K562 (cell line): ENCODE results near the gene TRIM62. TPM values are rescaled to one million over a fixed set of nuclear protein-coding genes. Genes with fewer than 3 reads are reported as not detected.

Experiments
- ATAC-seq: fragments of 200-7000 bp; cut with Tn5 transposase; 3 replicates; pipeline ENCODE4 v1.9.1; 2020; ENCODE audit warnings: moderate library complexity
- BruUV-seq: library from RNA; stranded (reverse); fragments of 400-500 nt; replicated peaks from 2 replicates; lab custom pipeline; 2021; lab: Mats Ljungman, UMichigan
- CTCF ChIA-PET: fragments of 300-600 bp; formaldehyde crosslinking; extraction: SDS; loops from one replicate; lab custom pipeline; 2021; ENCODE audit warnings: low intra/inter-chr PET ratio; lab: Yijun Ruan, JAX
- POLR2A ChIA-PET: fragments of 300-600, 350-650 bp; sonication (Branson Sonifier 250); formaldehyde crosslinking; extraction: SDS; loops from one replicate; lab custom pipeline; 2021; ENCODE audit warnings: antibody characterized with exemption, inconsistent platforms; lab: Yijun Ruan, JAX
- DNase-seq, 4 experiments: peaks; one replicate each; pipeline versions ENCODE4 v3.0.0 to v3.0.0-alpha.2; 2011 to 2018; ENCODE audit warnings: low spot score in 3 of 4, mixed read lengths in 3 of 4; ENCODE audit errors: extremely low read depth in 1 of 4
- FAIRE-seq: peaks from 2 replicates; lab custom pipeline; 2011; peaks lifted over from hg19 to GRCh38; lab: Jason Lieb, UNC
- H2AFZ ChIP-seq: 2 replicates; pipeline ENCODE4 v1.6.0; 2011; ENCODE audit warnings: low read depth, low read length, control low read depth, inconsistent platforms
- H3K27ac ChIP-seq: fragments of 200-600 bp; 3 replicates; pipeline ENCODE4 v1.8.0; 2011; ENCODE audit warnings: low read depth, mild to moderate bottlenecking, control low read depth, inconsistent platforms, low read length, moderate library complexity, mixed read lengths; ENCODE audit errors: extremely low read depth
- H3K27me3 ChIP-seq, 2 experiments: fragments of 300-600 bp in 1 of 2; 2 replicates in 1 of 2; 3 replicates in 1 of 2; pipeline versions ENCODE4 v1.6.0 to v1.8.0; 2011; ENCODE audit warnings: inconsistent platforms in 2 of 2, low read length in 2 of 2, mild to moderate bottlenecking in 1 of 2, mixed read lengths in 1 of 2, moderate library complexity in 1 of 2; ENCODE audit not compliant: control insufficient read depth in 2 of 2, insufficient read depth in 2 of 2
- H3K36me3 ChIP-seq: fragments of 300-600 bp; 3 replicates; pipeline ENCODE4 v1.8.0; 2011; ENCODE audit warnings: mild to moderate bottlenecking, low read length, inconsistent platforms; ENCODE audit not compliant: control insufficient read depth, insufficient read depth
- H3K4me1 ChIP-seq, 2 experiments: fragments of 200-600 bp in 1 of 2; replicated peaks in 1 of 2; 2 replicates in 1 of 2; 3 replicates in 1 of 2; pipeline versions ENCODE4 v1.5.1 to v1.8.0; 2011; ENCODE audit warnings: inconsistent platforms in 2 of 2, low read length in 2 of 2, mild to moderate bottlenecking in 1 of 2, mixed read lengths in 1 of 2, moderate library complexity in 1 of 2; ENCODE audit not compliant: control insufficient read depth in 2 of 2, insufficient read depth in 2 of 2
- H3K4me2 ChIP-seq: 2 replicates; pipeline ENCODE4 v1.6.1; 2011; ENCODE audit warnings: low read length, control low read depth, inconsistent platforms, mixed read lengths; ENCODE audit not compliant: insufficient read depth
- H3K4me3 ChIP-seq: fragments of 200-600 bp; sonication (generic), shearing (Covaris generic); 2 replicates; pipeline ENCODE4 v1.5.1; 2016; ENCODE audit warnings: control low read depth, inconsistent platforms
- H3K79me2 ChIP-seq: fragments of 200-600 bp; 3 replicates; pipeline ENCODE4 v1.8.0; 2011; ENCODE audit warnings: low read length, inconsistent platforms; ENCODE audit not compliant: control insufficient read depth, insufficient read depth
- H3K9ac ChIP-seq, 2 experiments: 2 replicates each; pipeline versions ENCODE4 v1.6.0 to v1.6.1; 2011; ENCODE audit warnings: low read depth in 2 of 2, low read length in 2 of 2, control low read depth in 1 of 2, inconsistent platforms in 1 of 2, mild to moderate bottlenecking in 1 of 2, mixed read lengths in 1 of 2; ENCODE audit not compliant: insufficient read depth in 1 of 2
- H3K9me1 ChIP-seq: one replicate; pipeline ENCODE4 v1.6.0; 2011; ENCODE audit warnings: inconsistent platforms, mild to moderate bottlenecking, low read length, moderate library complexity; ENCODE audit not compliant: control insufficient read depth, insufficient read depth
- H3K9me3 ChIP-seq: replicated peaks from 2 replicates; pipeline ENCODE4 v1.5.1; 2011; ENCODE audit warnings: low read depth, low read length, inconsistent platforms; ENCODE audit not compliant: control insufficient read depth, insufficient read depth
- H4K20me1 ChIP-seq: replicated peaks from 2 replicates; pipeline ENCODE4 v1.6.1; 2011; ENCODE audit warnings: low read length, inconsistent platforms, mixed read lengths; ENCODE audit not compliant: control insufficient read depth, insufficient read depth
- CTBP1 ChIP-seq: fragments of 450-650 bp; IDR thresholded peaks from 2 replicates; pipeline ENCODE4 v1.6.1; 2016; ENCODE audit warnings: borderline replicate concordance
- CTCF ChIP-seq, 3 experiments: IDR thresholded peaks in 2 of 3; conservative IDR thresholded peaks in 1 of 3; 2 replicates each; pipeline ENCODE4 v1.5.1; 2011 to 2012; ENCODE audit warnings: low read length in 3 of 3, mild to moderate bottlenecking in 3 of 3, control low read depth in 2 of 3, improper control_type of control experiment in 1 of 3, inconsistent platforms in 1 of 3, low read depth in 1 of 3, mixed read lengths in 1 of 3, moderate library complexity in 1 of 3; ENCODE audit not compliant: insufficient read depth in 2 of 3
- HMG20A ChIP-seq: fragments of 450-650 bp; formaldehyde crosslinking; conservative IDR thresholded peaks from 2 replicates; pipeline ENCODE4 v1.4.0; 2020; ENCODE audit warnings: mild to moderate bottlenecking, mixed read lengths
- ILK ChIP-seq: fragments of 450-650 bp; IDR thresholded peaks from 2 replicates; pipeline ENCODE4 v1.6.1; 2016; ENCODE audit warnings: missing genetic modification characterization, low read depth, mild to moderate bottlenecking, missing compliant biosample characterization, moderate library complexity, borderline replicate concordance
- MAFF ChIP-seq: IDR thresholded peaks from 2 replicates; pipeline ENCODE4 v1.6.1; 2012; ENCODE audit warnings: low read length, improper control_type of control experiment
- MCM2 ChIP-seq: fragments of 450-650 bp; IDR thresholded peaks from 2 replicates; pipeline ENCODE4 v1.6.1; 2017; ENCODE audit warnings: low read depth, mild to moderate bottlenecking
- MCM5 ChIP-seq: fragments of 450-650 bp; IDR thresholded peaks from 2 replicates; pipeline ENCODE4 v1.6.1; 2016; ENCODE audit warnings: low read depth
- MNT ChIP-seq, 2 experiments: fragments of 450-650 bp; conservative IDR thresholded peaks; 2 replicates each; pipeline ENCODE4 v1.6.1; 2017; ENCODE audit warnings: mild to moderate bottlenecking in 2 of 2, moderate library complexity in 2 of 2
- RBM25 ChIP-seq: fragments of 200-400 bp; formaldehyde crosslinking; IDR thresholded peaks from 2 replicates; pipeline ENCODE4 v1.6.1; 2018; ENCODE audit warnings: low read length, low read depth, moderate library complexity; ENCODE audit not compliant: severe bottlenecking
- SP2 ChIP-seq: IDR thresholded peaks from 2 replicates; pipeline ENCODE4 v1.6.1; 2011; ENCODE audit warnings: mild to moderate bottlenecking, low read depth, low read length, moderate library complexity; ENCODE audit not compliant: poor library complexity, severe bottlenecking; ENCODE audit errors: extremely low read depth
- STAT6 ChIP-seq: sonication (generic); formaldehyde crosslinking; IDR thresholded peaks from 2 replicates; pipeline ENCODE4 v1.8.1; 2023; ENCODE audit warnings: mild to moderate bottlenecking, missing genetic modification reagents
- TOE1 ChIP-seq, 2 experiments: fragments of 450-650 bp in 1 of 2; sonication (generic) in 1 of 2; formaldehyde crosslinking in 1 of 2; IDR thresholded peaks; 2 replicates each; pipeline versions ENCODE4 v1.7.1 to v1.8.0; 2016 to 2022; ENCODE audit warnings: borderline replicate concordance in 2 of 2, mild to moderate bottlenecking in 2 of 2, antibody characterized with exemption in 1 of 2, inconsistent platforms in 1 of 2, low read depth in 1 of 2, missing genetic modification reagents in 1 of 2, moderate library complexity in 1 of 2
- ZNF174 ChIP-seq: fragments of 250-450 bp; sonication (Bioruptor Pico); IDR thresholded peaks from 2 replicates; pipeline ENCODE4 v1.4.0; 2020; ENCODE audit warnings: mild to moderate bottlenecking
- WGBS: fragments of 100-300 bp; shearing (Covaris generic); methylation state at CpG from one replicate; pipeline ENCODE4 v1.1.6; 2016; ENCODE audit warnings: low coverage, mixed read lengths; ENCODE audit not compliant: insufficient coverage; ENCODE audit errors: missing lambda C conversion rate; 5-methylcytosine and 5-hydroxymethylcytosine counted together
- in situ Hi-C: fragments of 300-500 bp; cut with MboI; formaldehyde crosslinking; loops from 4 replicates; pipeline ENCODE4 v1.15.0; 2018; ENCODE audit warnings: inconsistent platforms, mixed read lengths
- intact Hi-C: fragments of 100-400 bp; cut with micrococcal nuclease; formaldehyde crosslinking; loops from 2 replicates; pipeline ENCODE4 v1.14.2; 2022
- polyA plus RNA-seq, 8 experiments: library from polyadenylated mRNA; depleted of rRNA in 4 of 8; stranded (reverse) in 5 of 8; unstranded in 3 of 8; fragments of >200 nt; fragmentation: Nextera tagmentation in 2 of 8; fragmentation: Illumina TruSeq in 1 of 8; extraction: Ambion mirVana in 2 of 8; extraction: Trizol in 1 of 8; gene quantifications; 2 replicates each; pipeline versions ENCODE4 v1.2.1 to v1.2.3, GENCODE V29; 2011 to 2014; ENCODE audit warnings: inconsistent platforms in 1 of 8, missing spikeins in 1 of 8
- total RNA-seq, 7 experiments: library from RNA; depleted of rRNA in 6 of 7; stranded (reverse); fragments of >200 nt in 6 of 7; fragmentation: Illumina TruSeq in 2 of 7; extraction: Trizol in 2 of 7; gene quantifications; 2 replicates each; pipeline versions ENCODE4 v1.2.1 to v1.2.3, GENCODE V29; 2011 to 2021; ENCODE audit warnings: low replicate concordance in 1 of 7

The TRIM62 gene
- total and polyA plus RNA-seq, 9 of the 15 experiments (the other 6 are each of a cell fraction or from before 2014, with no cell fraction given): 0.18 to 2.3 (median 0.52) TPM

- TF ChIP-seq CTCF (IDR thresholded peaks at IDR 0.05 in 2 of 3, conservative IDR thresholded peaks at IDR 0.05 in 1 of 3; ENCODE audit: insufficient read depth in 2 of 3, low read depth in 1 of 3, low read length in 3 of 3) (peak; percentile 64 to 76 (median 75)), MAFF (no peak), CTBP1 (peak; percentile 73; the same call in 1 of the 2 replicates)
Measured at GRCh38 chr1:33147997-33148314, 33.9 kb downstream of the TRIM62 start (continued).

- DNase-seq: no peak
- FAIRE-seq: no peak
- H2AFZ ChIP-seq: no peak overlapping the region
- H3K79me2 ChIP-seq: no peaks in the 10 kb centered on the region
- ChIA-PET CTCF (interaction anchor here (1.8 kb wide), 1 partner anchor 52 kb away, joined by 4 read pairs; no protein-coding TSS in a partner anchor), POLR2A (interaction anchor here (0.6 to 0.7 kb wide), 2 partner anchors 14 to 423 kb away, joined by 3 read pairs; no protein-coding TSS in a partner anchor)
- no peak overlapping the region; a peak in 1 of 4 replicates for H3K9ac ChIP-seq
- H3K9me3 ChIP-seq: no peaks in the 10 kb centered on the region
- no peak overlapping the region for H3K4me2 ChIP-seq
- H3K4me3 ChIP-seq: no peak overlapping the region
- H3K27ac ChIP-seq: no peak overlapping the region
- BruUV-seq: no TSS peak
- no peaks in the 10 kb centered on the region for H3K9me1 ChIP-seq
- in situ Hi-C loops (no loop called here), intact Hi-C loops (no loop called here)
- ATAC-seq: no peak; the same call in 2 of the 3 replicates
- H3K36me3 ChIP-seq: no peaks in the 10 kb centered on the region
- 41% methylated on average over 30 of the region's 30 CpGs for WGBS
- peaks cover 6 to 18% of the 10 kb centered on the region in 2 experiments; a peak in 4 of 5 replicates for H3K27me3 ChIP-seq
- peaks cover 5 to 14% of the 10 kb centered on the region in 2 experiments for H3K4me1 ChIP-seq
- no peaks in the 10 kb centered on the region for H4K20me1 ChIP-seq
- TF ChIP-seq RBM25 (peak; percentile 33), ILK (tag) (no peak), MCM5 (no peak), HMG20A (CRISPR knock-in tag) (no peak), TOE1 (IDR thresholded peaks at IDR 0.05; ENCODE audit: borderline replicate concordance) (no peak), TOE1 (CRISPR knock-in tag; IDR thresholded peaks at IDR 0.05; ENCODE audit: borderline replicate concordance, low read depth) (no peak), STAT6 (no peak), MCM2 (no peak), MNT (conservative IDR thresholded peaks at IDR 0.05) (no peak), SP2 (no peak), ZNF174 (no peak)
Measured at GRCh38 chr1:33147275-33147996, 34.4 kb downstream of the TRIM62 start.
